SK-N-DZ (cell line): Measurements from ENCODE around the gene KCNJ11.

Experiments used
- DNase-seq: peaks from one replicate; pipeline ENCODE4 v3.0.0-alpha.2; 2015; ENCODE audit warnings: low spot score

Gene KCNJ11

DNA sequence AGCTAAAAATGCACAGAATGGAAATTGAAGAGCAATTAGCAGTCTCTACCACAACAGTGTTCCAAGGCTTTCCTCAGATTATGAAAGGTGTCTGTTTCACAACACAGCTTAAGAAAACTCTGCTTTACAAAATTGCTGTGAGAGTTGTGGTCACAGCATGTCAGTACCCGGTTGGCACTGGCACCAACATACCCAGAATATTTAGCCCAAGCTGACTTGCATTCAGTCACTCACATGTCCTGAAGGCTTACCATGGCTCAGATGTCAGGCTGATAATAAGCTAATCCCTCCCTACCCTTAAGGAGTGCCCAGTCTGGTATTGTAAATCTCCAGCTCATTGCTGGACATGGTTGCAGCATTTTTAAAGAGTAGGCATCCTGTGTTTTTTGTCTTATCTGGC, 22.0 kb downstream of the KCNJ11 start:
- no peak for DNase-seq

GRCh38 chr11:17354601-17354991, 33.9 kb downstream of the KCNJ11 start:
- peak; percentile 82 for DNase-seq

GRCh38 chr11:17353821-17354600, 34.4 kb downstream of the KCNJ11 start:
- DNase-seq = peak; percentile 33

GRCh38 chr11:17352950-17353820, 35.3 kb downstream of the KCNJ11 start:
- DNase-seq = peak; percentile 84

DNA sequence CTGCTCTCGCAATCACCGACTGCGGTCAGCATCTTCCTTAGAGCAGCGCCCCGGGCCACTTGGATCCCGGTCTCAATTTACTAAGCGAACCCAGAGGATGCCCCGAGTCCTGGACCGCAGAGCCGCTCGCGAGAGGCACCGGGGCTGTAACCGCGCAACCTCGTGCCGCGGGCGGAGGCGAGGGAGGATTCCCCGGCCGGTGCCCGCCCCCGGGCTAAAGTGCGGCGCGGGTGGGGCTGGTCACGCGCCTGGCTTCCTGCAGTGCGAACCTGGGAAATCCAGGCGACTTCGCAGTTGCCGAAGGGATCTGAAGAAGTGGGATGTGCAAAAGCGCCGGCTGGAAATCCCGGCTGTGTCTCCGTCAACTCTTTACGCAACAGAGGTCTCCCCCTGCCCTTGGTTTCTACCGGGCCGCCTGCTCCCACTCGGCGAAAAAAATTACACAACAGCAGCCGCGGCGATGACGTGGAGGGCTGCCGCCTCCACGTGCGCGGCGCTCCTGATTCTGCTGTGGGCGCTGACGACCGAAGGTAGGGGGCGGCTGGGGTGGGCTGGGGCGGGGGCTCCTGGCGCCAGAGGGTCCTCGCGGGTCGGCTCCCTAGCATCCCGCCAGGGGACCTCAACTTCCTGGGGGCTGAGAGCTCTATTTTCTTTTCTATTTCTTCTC, 36.8 kb downstream of the KCNJ11 start, which contains the start of gene NCR3LG1:
NCR3LG1 (plus strand) TSS at position 291 of the 667 bp plus-strand sequence; CDS start at position 461, 170 bp downstream.
- peak; percentile 72 for DNase-seq

DNA sequence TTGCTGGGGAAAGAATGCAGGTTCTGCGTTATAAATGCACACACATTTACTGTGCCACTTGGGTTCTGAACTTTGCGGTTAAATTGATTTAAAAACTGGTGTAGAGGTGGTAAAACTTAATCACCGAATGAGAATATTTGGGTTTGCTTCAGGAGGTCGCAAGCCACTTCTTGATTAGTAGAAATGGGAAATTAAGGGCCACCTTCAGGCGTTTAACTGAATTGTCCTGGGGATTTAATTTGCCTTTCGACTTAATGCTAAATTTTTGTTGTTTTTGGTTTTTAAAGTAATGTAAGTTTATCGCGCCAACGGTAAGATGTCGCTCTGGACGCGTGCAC, 37.3 kb downstream of the KCNJ11 start:
- DNase-seq = no peak

- no peak for DNase-seq
These were observed 37.8 kb downstream of the KCNJ11 start for GRCh38 chr11:17350455-17351171.

DNA sequence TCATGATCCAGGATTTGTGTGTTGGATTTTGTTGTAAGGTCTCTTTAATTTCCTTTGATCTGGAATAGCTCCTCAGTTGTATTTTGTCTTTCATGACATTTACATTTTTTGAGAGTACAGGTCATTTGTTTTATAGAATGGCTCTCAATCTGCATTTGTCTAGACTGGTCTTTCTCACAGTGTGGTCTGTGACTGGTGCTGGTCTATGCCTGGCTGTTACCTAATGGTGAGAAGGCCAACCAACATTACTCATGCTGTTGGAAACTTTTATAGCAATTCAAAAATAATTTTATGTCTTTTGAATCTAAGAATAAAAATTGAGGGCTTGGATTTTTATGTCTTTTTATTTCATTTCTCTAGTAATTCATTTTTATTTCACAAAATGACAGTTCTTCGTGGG, 40.8 kb downstream of the KCNJ11 start:
- no peak for DNase-seq

DNA sequence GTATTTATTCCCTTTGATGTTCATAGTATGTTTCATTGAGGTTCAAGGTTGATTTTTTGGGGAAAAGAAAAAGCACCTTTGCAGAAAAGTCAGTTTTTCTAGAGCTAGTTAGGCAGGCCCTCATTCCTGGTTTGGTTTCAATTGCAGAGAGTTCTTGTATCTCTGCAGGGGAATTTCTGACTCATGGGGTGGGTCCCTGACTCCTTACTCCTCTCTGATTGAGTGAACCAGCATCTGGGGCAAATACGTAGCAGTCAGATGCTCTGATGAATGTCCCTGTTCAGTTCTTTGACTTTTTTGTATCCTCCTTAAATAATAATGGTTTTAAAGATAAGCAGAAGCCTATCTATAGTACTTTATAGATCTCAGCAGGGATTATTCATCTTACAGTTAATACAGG, 44.6 kb downstream of the KCNJ11 start:
- no peak for DNase-seq

GRCh38 chr11:17343257-17343656, 45.2 kb downstream of the KCNJ11 start:
- DNase-seq = no peak
